ENCODE data around the gene FAM163A.

GRCh38 chr1:179743679-179744400 lies 749 bp downstream of the FAM163A start:
- TF ChIP-seq CTCF (conservative IDR thresholded peaks at IDR 0.05 in 1 of 2, IDR thresholded peaks at IDR 0.05 in 1 of 2; ENCODE audit: low read depth in 1 of 2, low read length in 2 of 2) = no peak
- peak; percentile 43 for TF ChIP-seq EZH2 (IDR thresholded peaks at IDR 0.05; ENCODE audit: low read length, missing control alignments)

Measured in fibroblast of lung (primary cell).